Esophagus (tissue), 2 donors: Measurements from ENCODE around the gene LBHD2. TPM values are rescaled to one million over a fixed set of nuclear protein-coding genes. Genes with fewer than 3 reads are reported as not detected.

ENCODE experiments used
- H3K27ac ChIP-seq, 2 donors: one replicate each; pipeline ENCODE4 v1.5.1; 2013; ENCODE audit warnings: low read depth in 2 of 2, mild to moderate bottlenecking in 2 of 2, inconsistent platforms in 1 of 2, low read length in 1 of 2, moderate library complexity in 1 of 2
- H3K27me3 ChIP-seq, 2 donors: one replicate each; pipeline ENCODE4 v1.6.1; 2013; ENCODE audit warnings: low read length in 2 of 2, control low read depth in 1 of 2, mild to moderate bottlenecking in 1 of 2; ENCODE audit not compliant: insufficient read depth in 2 of 2, control insufficient read depth in 1 of 2
- H3K36me3 ChIP-seq, 2 donors: one replicate each; pipeline ENCODE4 v1.6.1; 2013; ENCODE audit warnings: low read length in 1 of 2; ENCODE audit not compliant: control insufficient read depth in 2 of 2, insufficient read depth in 2 of 2
- H3K4me1 ChIP-seq, 2 donors: one replicate each; pipeline ENCODE4 v1.6.1; 2013; ENCODE audit warnings: low read length in 1 of 2; ENCODE audit not compliant: control insufficient read depth in 2 of 2, insufficient read depth in 2 of 2
- H3K4me3 ChIP-seq, 2 donors: one replicate each; pipeline ENCODE4 v1.5.1; 2013; ENCODE audit warnings: low read length in 2 of 2, mild to moderate bottlenecking in 2 of 2, low read depth in 1 of 2, moderate library complexity in 1 of 2
- H3K9me3 ChIP-seq, 2 donors: one replicate each; pipeline ENCODE4 v1.6.1; 2013; ENCODE audit warnings: mild to moderate bottlenecking in 2 of 2, low read depth in 1 of 2, low read length in 1 of 2, moderate library complexity in 1 of 2; ENCODE audit not compliant: control insufficient read depth in 2 of 2, insufficient read depth in 1 of 2
- WGBS, 2 donors: extraction: QIAGEN DNeasy Blood & Tissue Kit; methylation state at CpG; one replicate each; pipeline ENCODE4 v1.1.7; 2013; 5-methylcytosine and 5-hydroxymethylcytosine counted together
- polyA plus RNA-seq, 2 donors: library from polyadenylated mRNA; stranded (reverse); fragments of 200-250 nt; gene quantifications; one replicate each; pipeline ENCODE4 v1.2.3, GENCODE V29; 2013
- donor health status: healthy with polysubstance abuse.
- donor health status: Bipolar disorder and iron deficiency.

LBHD2 gene
- polyA plus RNA-seq, 2 donors: not detected

GRCh38 chr14:103057028-103057371 lies 27.0 kb upstream of the LBHD2 start:
- H3K27ac ChIP-seq: peak overlapping the region; percentile 95 to 96
- peaks cover 4 to 8% of the 10 kb centered on the region in 2 donors for H3K4me1 ChIP-seq
- H3K9me3 ChIP-seq: no peaks in the 10 kb centered on the region
- H3K27me3 ChIP-seq: no peaks in the 10 kb centered on the region
- 1% methylated on average over 41 to 53 of the region's 53 CpGs for WGBS, 2 donors
- no peaks in the 10 kb centered on the region for H3K36me3 ChIP-seq
- peak overlapping the region; percentile 95 to 98 for H3K4me3 ChIP-seq

- peak within 1 kb of the TSS; percentile 95 to 96 for H3K27ac ChIP-seq
- H3K27me3 ChIP-seq: no peaks in the 10 kb centered on the region
- H3K9me3 ChIP-seq: no peaks in the 10 kb centered on the region
- no peaks in the 10 kb centered on the region for H3K36me3 ChIP-seq
- 1% methylated on average over 66 to 113 of the region's 113 CpGs for WGBS, 2 donors
- H3K4me1 ChIP-seq: peaks cover 4 to 8% of the 10 kb centered on the region in 2 donors
- H3K4me3 ChIP-seq: peak within 1 kb of the TSS; percentile 95 to 98
Measured at GRCh38 chr14:103057372-103058163, 26.4 kb upstream of the LBHD2 start, which contains the start of gene CDC42BPB. CDC42BPB (minus strand) TSS chr14:103057549; CDS start chr14:103057173, 376 bp downstream.

GRCh38 chr14:103058164-103059055 lies 25.6 kb upstream of the LBHD2 start:
- peak overlapping the region; percentile 82 to 95 for H3K4me3 ChIP-seq
- no peaks in the 10 kb centered on the region for H3K36me3 ChIP-seq
- no peaks in the 10 kb centered on the region for H3K9me3 ChIP-seq
- peak overlapping the region; percentile 80 to 93 for H3K27ac ChIP-seq
- H3K27me3 ChIP-seq: no peaks in the 10 kb centered on the region
- H3K4me1 ChIP-seq: peaks cover 4 to 8% of the 10 kb centered on the region in 2 donors
- WGBS, 2 donors: 45% methylated on average over 39 of the region's 39 CpGs

- WGBS, 2 donors: 79 to 85% methylated on average over 5 of the region's 5 CpGs
- Histone ChIP-seq H3K9me3 (no peaks in the 10 kb centered on the region), H3K36me3 (no peaks in the 10 kb centered on the region), H3K27me3 (no peaks in the 10 kb centered on the region), H3K27ac (no peak overlapping the region), H3K4me1 (peaks cover 4 to 8% of the 10 kb centered on the region in 2 donors), H3K4me3 (no peak overlapping the region)
Measured at GRCh38 chr14:103059556-103059955, 24.5 kb upstream of the LBHD2 start.

- H3K4me3 ChIP-seq: no peak overlapping the region
- peaks cover 4 to 13% of the 10 kb centered on the region in 2 donors for H3K4me1 ChIP-seq
- H3K9me3 ChIP-seq: no peaks in the 10 kb centered on the region
- H3K27ac ChIP-seq: no peak overlapping the region
- no peaks in the 10 kb centered on the region for H3K36me3 ChIP-seq
- H3K27me3 ChIP-seq: no peaks in the 10 kb centered on the region
- 76 to 81% methylated on average over 6 of the region's 6 CpGs for WGBS, 2 donors
Measured at GRCh38 chr14:103061482-103061976, 22.5 kb upstream of the LBHD2 start.

GRCh38 chr14:103064436-103064835 lies 19.6 kb upstream of the LBHD2 start:
- Histone ChIP-seq H3K4me1 (peaks cover 4 to 21% of the 10 kb centered on the region in 2 donors), H3K27me3 (no peaks in the 10 kb centered on the region), H3K9me3 (no peaks in the 10 kb centered on the region), H3K36me3 (no peaks in the 10 kb centered on the region), H3K4me3 (no peak overlapping the region), H3K27ac (no peak overlapping the region)
- 89 to 91% methylated on average over 4 of the region's 4 CpGs for WGBS, 2 donors

GRCh38 chr14:103064978-103065377 lies 19.0 kb upstream of the LBHD2 start:
- WGBS, 2 donors: 83 to 85% methylated on average over 12 of the region's 12 CpGs
- no peak overlapping the region for H3K4me3 ChIP-seq

GRCh38 chr14:103065861-103066260 lies 18.1 kb upstream of the LBHD2 start:
- WGBS, 2 donors: 75 to 77% methylated on average over 7 of the region's 7 CpGs
- peaks cover 0 to 17% of the 10 kb centered on the region in 2 donors for H3K4me1 ChIP-seq
- no peaks in the 10 kb centered on the region for H3K27me3 ChIP-seq
- H3K4me3 ChIP-seq: no peak overlapping the region
- peak overlapping the region; percentile 92 for H3K27ac ChIP-seq
- no peaks in the 10 kb centered on the region for H3K9me3 ChIP-seq
- H3K36me3 ChIP-seq: no peaks in the 10 kb centered on the region

More at GRCh38 chr14:103064978-103065377, 19.0 kb upstream of the LBHD2 start:
- Histone ChIP-seq H3K9me3 (no peaks in the 10 kb centered on the region), H3K27me3 (no peaks in the 10 kb centered on the region), H3K4me1 (peaks cover 0 to 16% of the 10 kb centered on the region in 2 donors), H3K27ac (peak overlapping the region in 1 of 2 donors; percentile 92), H3K36me3 (no peaks in the 10 kb centered on the region)

GRCh38 chr14:103066399-103066798 lies 17.6 kb upstream of the LBHD2 start:
- Histone ChIP-seq H3K9me3 (no peaks in the 10 kb centered on the region), H3K4me3 (no peak overlapping the region), H3K27me3 (no peaks in the 10 kb centered on the region), H3K36me3 (no peaks in the 10 kb centered on the region), H3K27ac (peak overlapping the region; percentile 92), H3K4me1 (peaks cover 4 to 20% of the 10 kb centered on the region in 2 donors)
- 70 to 77% methylated on average over 9 of the region's 9 CpGs for WGBS, 2 donors
